ENCODE data around the gene SLAIN1.

DNA sequence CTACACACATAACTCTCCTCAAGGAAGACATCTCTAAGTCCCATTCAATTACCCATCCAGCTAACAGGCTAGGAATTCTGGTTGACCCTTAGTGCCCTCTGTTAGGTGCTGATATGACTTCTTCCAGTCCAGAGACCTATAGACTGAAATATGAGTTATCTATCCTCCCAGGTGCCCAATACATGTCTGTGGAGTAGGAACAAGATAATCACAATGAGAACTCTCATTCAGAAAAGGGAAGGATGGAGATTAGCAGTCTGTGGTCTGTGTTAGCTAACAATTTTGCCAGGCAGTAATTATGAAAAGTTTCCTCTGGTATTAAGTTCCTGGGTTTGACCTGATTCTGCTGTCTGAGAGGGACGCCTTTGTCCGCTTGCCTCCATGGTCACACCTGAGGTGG, 44.2 kb upstream of the SLAIN1 start:
- TF ChIP-seq, protein P1, sequence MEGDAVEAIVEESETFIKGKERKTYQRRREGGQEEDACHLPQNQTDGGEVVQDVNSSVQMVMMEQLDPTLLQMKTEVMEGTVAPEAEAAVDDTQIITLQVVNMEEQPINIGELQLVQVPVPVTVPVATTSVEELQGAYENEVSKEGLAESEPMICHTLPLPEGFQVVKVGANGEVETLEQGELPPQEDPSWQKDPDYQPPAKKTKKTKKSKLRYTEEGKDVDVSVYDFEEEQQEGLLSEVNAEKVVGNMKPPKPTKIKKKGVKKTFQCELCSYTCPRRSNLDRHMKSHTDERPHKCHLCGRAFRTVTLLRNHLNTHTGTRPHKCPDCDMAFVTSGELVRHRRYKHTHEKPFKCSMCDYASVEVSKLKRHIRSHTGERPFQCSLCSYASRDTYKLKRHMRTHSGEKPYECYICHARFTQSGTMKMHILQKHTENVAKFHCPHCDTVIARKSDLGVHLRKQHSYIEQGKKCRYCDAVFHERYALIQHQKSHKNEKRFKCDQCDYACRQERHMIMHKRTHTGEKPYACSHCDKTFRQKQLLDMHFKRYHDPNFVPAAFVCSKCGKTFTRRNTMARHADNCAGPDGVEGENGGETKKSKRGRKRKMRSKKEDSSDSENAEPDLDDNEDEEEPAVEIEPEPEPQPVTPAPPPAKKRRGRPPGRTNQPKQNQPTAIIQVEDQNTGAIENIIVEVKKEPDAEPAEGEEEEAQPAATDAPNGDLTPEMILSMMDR (IDR thresholded peaks at IDR 0.05): no peak
- TF ChIP-seq POLR2A (IDR thresholded peaks at IDR 0.05): no peak
